Activated CD4-positive, CD25-positive, alpha-beta regulatory T cell (primary cell): ENCODE measurements around the gene SCARF1.

Source experiments
- DNase-seq, 4 experiments: peaks; one replicate each; lab custom pipeline; 2025; lab: John Stamatoyannopoulos, UW

The SCARF1 gene

DNA sequence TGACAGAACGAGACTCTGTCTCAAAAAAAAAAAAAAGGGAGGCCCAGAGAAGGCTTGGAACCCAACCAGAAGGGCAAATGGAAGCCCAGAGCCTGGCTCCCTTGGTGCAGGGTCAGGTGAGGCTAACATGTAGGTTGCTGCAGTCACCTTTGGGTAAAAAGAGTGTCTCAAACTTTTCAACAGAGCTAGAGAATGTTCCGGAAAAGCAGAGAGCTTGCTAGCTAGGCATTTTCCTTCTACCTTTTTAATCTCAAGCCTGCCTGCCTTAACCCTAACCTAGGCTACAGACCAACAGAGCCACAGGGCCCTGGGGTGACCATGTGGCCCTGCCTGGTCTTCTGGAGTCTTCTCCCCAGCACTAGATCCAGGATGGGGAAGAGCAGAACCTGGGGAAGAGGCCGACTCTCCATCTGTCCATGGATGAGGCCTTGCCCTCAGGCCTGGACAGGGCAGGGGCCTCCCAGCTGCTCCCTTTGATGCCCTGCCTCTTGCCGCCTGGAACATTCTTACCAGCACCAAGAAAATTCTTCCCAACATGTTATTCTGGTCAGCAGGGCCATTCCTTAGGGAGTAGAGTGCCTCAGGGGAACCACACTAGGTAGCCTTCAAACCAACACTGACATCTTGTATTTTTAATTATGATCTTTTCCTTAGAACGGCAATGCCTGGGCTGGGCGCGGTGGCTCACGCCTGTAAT is 47.0 kb downstream of the SCARF1 start:
- no peak for DNase-seq

DNA sequence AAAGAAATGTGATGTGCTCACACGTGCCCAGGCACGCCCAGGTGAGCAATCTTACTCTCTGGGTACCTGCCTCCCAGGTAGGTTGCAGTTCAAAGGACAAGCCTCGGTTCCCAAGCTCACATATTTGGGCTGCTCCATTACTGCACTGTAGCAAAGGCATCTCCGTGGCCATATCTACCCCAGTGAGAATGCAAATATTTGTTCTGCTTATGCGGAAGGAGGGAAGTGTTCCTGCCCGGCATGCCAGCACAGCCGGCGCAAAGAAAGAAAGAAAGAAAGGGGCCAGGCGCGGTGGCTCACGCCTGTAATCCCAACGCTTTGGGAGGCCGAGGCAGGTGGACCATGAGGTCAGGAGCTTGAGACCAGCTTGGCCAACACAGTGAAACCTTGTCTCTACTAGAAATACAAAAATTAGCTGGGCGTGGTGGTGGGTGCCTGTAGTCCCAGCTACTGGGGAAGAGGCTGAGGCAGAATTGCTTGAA is 47.6 kb downstream of the SCARF1 start:
- no peak for DNase-seq

DNA sequence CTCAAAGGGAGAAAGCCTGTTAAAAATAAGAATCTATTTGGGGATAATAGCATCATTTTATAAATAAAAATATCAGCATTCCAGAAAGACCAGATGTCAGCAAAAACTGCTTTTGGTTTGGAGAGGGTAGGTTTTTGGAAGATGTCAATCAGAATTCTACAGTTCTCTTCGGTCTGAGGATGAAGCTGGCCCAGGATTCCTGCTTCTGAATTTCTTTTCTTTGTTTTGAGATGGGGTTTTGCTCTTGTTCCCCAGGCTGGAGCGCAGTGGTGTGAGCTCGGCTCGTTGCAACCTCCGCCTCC is 52.0 kb downstream of the SCARF1 start:
- no peak for DNase-seq

DNA sequence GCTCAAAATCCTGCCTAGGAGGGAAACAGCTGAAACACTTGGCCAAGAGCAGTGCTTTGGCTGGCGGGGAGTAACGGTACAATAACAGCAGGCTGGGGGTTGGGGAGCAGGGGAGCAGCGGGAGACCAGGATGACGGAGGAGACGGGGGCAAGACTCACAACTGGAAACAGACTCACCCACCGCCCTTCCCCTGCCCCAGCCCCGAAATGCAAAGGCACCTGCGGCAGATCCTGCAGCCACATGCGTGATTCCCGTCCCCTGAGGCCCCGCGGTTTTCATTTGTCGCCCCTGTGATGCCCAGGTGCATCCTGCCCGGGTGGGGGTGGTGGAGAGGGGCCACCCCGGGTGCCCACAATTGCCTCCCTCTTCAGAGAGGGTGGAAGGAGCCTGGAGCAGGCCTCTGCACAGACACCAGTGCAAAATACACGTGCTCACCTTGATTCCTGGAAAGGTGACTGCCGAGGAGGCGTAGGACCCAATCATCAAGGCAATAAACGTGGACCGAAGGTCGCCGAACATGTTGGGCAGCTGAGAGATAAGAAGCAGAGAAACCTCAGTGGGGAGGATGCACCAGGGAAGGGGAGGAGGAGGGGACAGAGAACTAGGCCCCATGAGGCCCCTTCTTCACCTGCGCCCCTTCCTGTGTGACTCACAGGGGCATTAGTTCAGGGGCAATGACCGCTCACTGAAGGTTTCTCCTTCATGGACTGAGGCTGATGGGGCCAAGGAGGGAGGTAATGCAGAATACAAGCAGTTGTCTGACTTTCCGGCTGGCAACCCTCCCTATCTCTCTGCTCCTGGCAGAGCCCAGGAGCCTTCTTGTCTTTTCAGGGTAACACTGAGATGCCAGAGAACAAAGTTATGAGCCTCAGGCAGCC is 52.5 kb downstream of the SCARF1 start:
- peak in 1 of 4 experiments; percentile 10 for DNase-seq

DNA sequence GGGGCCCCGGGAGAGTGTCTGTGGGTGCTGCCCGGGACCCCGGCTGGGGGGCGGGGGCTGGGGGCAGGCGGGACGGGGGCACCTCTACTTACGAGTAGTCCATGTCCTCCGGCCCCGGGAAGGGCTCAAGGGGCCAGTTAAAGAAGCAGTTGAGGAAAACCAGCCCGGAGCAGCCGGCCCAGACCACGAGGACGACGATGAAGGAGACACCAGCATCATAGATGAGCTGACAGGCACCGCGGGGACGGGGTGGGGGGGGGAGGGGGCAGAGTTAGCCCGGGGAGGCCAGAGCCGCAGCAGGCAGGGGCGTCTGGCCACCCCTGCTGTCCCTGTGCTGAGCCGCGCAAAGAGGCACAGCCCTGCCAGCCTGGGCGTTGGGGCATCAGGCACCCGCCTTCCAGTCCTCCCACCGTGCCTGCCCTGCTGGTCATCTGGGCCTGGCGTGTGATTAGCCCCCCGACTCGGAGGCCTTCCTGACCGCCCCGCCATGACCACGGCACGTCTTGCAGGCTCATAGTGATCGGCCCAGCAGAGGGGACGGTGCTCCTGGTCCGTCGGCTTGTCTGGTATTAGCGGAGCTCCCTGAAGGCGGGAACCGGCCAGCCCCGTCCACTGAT is 54.0 kb downstream of the SCARF1 start:
- DNase-seq, result no peak

DNA sequence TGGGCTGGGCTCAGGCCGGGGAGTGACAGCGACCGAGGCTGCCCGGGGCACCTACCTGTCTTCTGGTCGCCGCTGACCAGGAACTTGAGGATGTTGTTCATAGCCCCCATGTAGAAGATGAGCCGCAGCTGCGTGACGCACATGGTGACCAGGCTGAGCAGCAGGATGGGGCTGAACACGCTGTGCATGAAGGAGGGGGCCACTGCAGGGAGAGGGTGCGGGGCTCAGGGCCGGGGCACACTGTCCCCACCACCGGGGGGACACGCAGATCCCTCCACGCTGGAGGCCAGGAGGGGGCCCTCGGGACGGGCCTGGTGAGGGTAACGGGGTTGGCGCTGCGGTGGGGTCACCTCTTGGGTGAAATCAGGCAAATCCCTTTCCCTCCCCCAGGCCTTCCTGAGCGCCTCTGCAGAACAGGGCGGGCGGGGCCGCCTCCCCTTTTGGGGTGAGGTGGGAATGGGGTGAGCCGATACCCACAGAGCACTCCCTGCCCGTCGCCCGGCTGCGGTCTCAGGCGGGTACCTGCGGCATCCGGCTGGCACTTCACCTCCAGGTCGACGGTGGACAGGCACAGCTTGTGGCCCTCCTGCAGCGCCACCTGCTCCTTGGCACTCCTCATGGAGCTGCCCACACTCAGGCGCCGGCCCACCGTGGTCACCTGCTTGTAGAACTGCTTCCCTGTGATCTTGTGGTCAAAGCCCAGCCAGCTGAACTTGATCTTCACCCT is 54.6 kb downstream of the SCARF1 start:
- no peak for DNase-seq

DNA sequence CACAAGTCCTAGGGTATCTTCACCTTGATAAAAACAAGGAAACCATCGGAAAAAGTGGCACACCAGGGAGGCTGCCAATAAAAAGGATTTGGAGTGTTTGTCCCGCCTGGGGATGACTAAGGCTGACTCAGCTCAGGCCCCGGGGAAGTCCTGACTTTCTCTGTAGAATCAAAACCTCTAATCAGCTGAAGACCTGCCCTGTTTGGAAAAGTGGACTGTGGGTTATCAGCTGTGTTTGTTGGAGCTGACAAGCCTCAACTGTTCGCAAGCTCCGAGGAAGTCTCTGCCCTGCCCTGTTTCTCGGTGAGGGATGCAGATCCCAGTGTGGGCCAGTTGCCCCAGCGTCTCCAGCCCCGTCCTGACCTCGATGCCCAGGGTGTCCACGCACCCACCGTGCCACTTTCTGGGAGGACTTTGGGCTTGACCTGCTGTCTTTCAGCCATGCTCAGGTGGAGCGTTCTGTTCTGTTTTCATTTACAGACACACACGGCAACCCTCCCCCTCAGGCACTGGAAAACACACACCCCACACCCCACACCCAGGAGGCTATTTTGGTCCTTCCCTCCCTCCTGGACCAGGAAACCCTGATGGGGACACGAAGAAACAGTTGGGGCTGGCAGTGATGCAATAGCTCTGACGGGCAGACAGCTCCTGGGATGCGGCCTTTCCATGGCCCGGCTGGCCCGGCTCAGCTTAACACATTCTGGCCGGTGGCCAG is 55.3 kb downstream of the SCARF1 start:
- DNase-seq, result no peak

DNA sequence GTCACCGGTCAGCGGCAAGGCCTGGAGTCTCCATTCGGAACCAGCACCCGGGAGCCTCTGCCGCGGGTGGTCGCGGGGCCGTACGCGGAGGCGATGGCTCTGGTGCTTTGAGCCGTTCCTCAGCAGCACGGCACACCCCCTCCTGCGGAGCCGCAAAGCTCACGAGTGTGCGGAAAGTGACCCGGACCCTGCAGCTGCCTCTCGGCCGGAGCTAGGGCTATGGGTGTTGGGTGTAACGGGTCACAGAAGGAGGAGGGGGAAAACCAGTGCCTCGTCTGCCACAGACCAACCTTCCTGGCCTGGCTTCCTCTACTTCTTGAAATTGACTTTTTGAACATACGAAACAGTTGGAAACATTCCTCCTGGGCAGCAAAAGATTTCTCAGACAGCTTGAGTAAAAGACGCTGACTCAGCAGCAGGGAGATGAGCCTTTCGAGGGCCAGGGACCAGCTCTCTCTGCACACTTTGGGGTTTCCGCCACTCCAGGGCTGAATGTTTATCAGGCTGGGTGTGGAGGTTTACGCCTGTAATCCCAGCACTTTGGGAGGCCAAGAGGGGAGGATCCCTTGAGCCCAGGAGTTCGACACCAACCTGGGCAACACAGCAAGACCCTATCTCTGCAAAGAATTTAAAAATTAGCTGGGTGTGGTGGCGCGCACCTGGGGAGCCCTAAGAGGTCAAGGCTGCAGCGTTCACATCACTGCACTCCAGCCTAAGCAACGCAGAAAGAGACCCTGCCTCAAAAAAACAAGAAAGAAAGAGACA is 56.5 kb downstream of the SCARF1 start:
- no peak for DNase-seq

DNA sequence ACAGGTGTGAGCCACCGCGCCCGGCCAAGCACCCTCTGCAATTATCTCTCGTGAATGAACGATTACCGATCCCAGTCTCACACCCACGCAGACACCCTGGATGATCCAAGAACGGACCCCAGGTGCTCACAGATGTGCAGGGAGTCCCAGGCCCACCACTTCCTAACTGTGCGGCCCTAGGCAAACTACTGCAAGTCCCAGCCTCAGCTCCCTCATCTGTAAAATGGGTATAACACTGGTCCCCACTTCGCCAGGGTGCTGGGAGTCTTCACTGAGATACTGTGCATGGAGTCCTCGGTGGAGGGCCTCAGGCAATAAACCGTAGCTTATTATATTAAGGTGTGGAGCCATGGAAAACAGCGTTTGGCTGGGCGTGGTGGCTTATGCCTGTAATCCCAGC is 61.4 kb downstream of the SCARF1 start:
- no peak for DNase-seq
